GM23338 (cell line): ENCODE data around the gene AXIN1. TPM values are rescaled to one million over a fixed set of nuclear protein-coding genes. Genes with fewer than 3 reads are reported as not detected.

ENCODE experiments used
- ATAC-seq: fragments of 200-7000 bp; cut with Tn5 transposase; 3 replicates; pipeline ENCODE4 v1.9.1; 2020
- DNase-seq: peaks from one replicate; pipeline ENCODE4 v3.0.0-alpha.2; 2015; ENCODE audit warnings: low spot score
- H2AFZ ChIP-seq: fragments of 200-600 bp; sonication (generic); 2 replicates; pipeline ENCODE4 v1.8.0; 2016; ENCODE audit warnings: antibody characterized with exemption, mild to moderate bottlenecking, moderate library complexity
- H3F3A ChIP-seq: fragments of 200-600 bp; sonication (generic); replicated peaks from 2 replicates; pipeline ENCODE4 v1.8.0; 2017; ENCODE audit warnings: antibody characterized with exemption, mixed run types, low read depth
- H3K27ac ChIP-seq: fragments of 200-600 bp; sonication (generic); 2 replicates; pipeline ENCODE4 v1.6.1; 2016; ENCODE audit warnings: low read depth
- H3K27me3 ChIP-seq: fragments of 200-600 bp; sonication (generic); 2 replicates; pipeline ENCODE4 v1.8.0; 2016; ENCODE audit warnings: mild to moderate bottlenecking, mixed run types, moderate library complexity; ENCODE audit not compliant: insufficient read depth
- H3K36me3 ChIP-seq: fragments of 200-600 bp; sonication (generic); 2 replicates; pipeline ENCODE4 v1.8.0; 2016; ENCODE audit warnings: mild to moderate bottlenecking; ENCODE audit not compliant: insufficient read depth
- H3K4me1 ChIP-seq: fragments of 200-600 bp; sonication (generic); 2 replicates; pipeline ENCODE4 v1.8.0; 2016; ENCODE audit warnings: mild to moderate bottlenecking, moderate library complexity; ENCODE audit not compliant: insufficient read depth
- H3K4me2 ChIP-seq: fragments of 200-600 bp; sonication (generic); 2 replicates; pipeline ENCODE4 v1.7.1; 2017; ENCODE audit warnings: mixed run types
- H3K4me3 ChIP-seq: fragments of 200-600 bp; sonication (generic); 2 replicates; pipeline ENCODE4 v1.6.1; 2016; ENCODE audit warnings: mixed run types
- H3K79me2 ChIP-seq: fragments of 200-600 bp; sonication (generic); replicated peaks from 2 replicates; pipeline ENCODE4 v1.8.0; 2017; ENCODE audit warnings: mild to moderate bottlenecking; ENCODE audit not compliant: insufficient read depth
- H3K9me2 ChIP-seq: fragments of 200-600 bp; sonication (generic); 2 replicates; pipeline ENCODE4 v1.8.0; 2017; ENCODE audit not compliant: insufficient read depth
- H4K20me1 ChIP-seq: fragments of 200-600 bp; sonication (generic); replicated peaks from 2 replicates; pipeline ENCODE4 v1.8.0; 2017; ENCODE audit warnings: mild to moderate bottlenecking; ENCODE audit not compliant: insufficient read depth
- H3K27ac Mint-ChIP-seq: 2 replicates; pipeline ENCODE4 v1.8.0; 2020; ENCODE audit warnings: inconsistent platforms, mild to moderate bottlenecking, moderate library complexity, mixed read lengths
- H3K27me3 Mint-ChIP-seq: 3 replicates; pipeline ENCODE4 v1.8.0; 2022; ENCODE audit warnings: low read depth, mild to moderate bottlenecking, moderate library complexity, mixed read lengths, inconsistent platforms; ENCODE audit not compliant: insufficient read depth, poor library complexity
- H3K36me3 Mint-ChIP-seq: 3 replicates; pipeline ENCODE4 v1.8.0; 2021; ENCODE audit warnings: low read depth, mild to moderate bottlenecking, inconsistent platforms, moderate library complexity, mixed read lengths
- H3K4me1 Mint-ChIP-seq: 3 replicates; pipeline ENCODE4 v1.8.0; 2020; ENCODE audit warnings: mild to moderate bottlenecking, inconsistent platforms, mixed read lengths
- H3K4me3 Mint-ChIP-seq: 3 replicates; pipeline ENCODE4 v1.8.0; 2021; ENCODE audit warnings: moderate library complexity, mild to moderate bottlenecking, inconsistent platforms, mixed read lengths
- H3K9me3 Mint-ChIP-seq: 3 replicates; pipeline ENCODE4 v1.8.0; 2020; ENCODE audit warnings: moderate library complexity, mild to moderate bottlenecking, inconsistent platforms, mixed read lengths
- CREB1 ChIP-seq: fragments of 250-450 bp; sonication (Bioruptor Pico); IDR thresholded peaks from 2 replicates; pipeline ENCODE4 v1.5.0; 2020; ENCODE audit warnings: low read depth, mild to moderate bottlenecking, moderate library complexity
- EZH2 ChIP-seq: fragments of 200-600 bp; sonication (generic); IDR thresholded peaks from one replicate; pipeline ENCODE4 v1.8.0; 2017; ENCODE audit warnings: antibody characterized with exemption, mild to moderate bottlenecking, low read depth; ENCODE audit not compliant: unreplicated experiment
- EZH2phosphoT487 ChIP-seq: fragments of 200-600 bp; sonication (generic); IDR thresholded peaks from one replicate; pipeline ENCODE4 v1.8.1; 2018; ENCODE audit warnings: antibody characterized with exemption; ENCODE audit not compliant: unreplicated experiment
- JUNB ChIP-seq: IDR thresholded peaks from one replicate; pipeline ENCODE4 v1.6.1; 2016; ENCODE audit warnings: antibody characterized with exemption; ENCODE audit not compliant: unreplicated experiment
- NANOG ChIP-seq: IDR thresholded peaks from 2 replicates; pipeline ENCODE4 v1.6.1; 2016; ENCODE audit warnings: antibody characterized with exemption, borderline replicate concordance
- POLR2AphosphoS5 ChIP-seq: IDR thresholded peaks from 2 replicates; pipeline ENCODE4 v1.6.1; 2016; ENCODE audit warnings: antibody characterized with exemption, low read depth
- STAT1 ChIP-seq: IDR thresholded peaks from one replicate; pipeline ENCODE4 v1.6.1; 2016; ENCODE audit warnings: antibody characterized with exemption; ENCODE audit not compliant: unreplicated experiment
- ZNF114 ChIP-seq: fragments of 250-450 bp; sonication (Bioruptor Pico); IDR thresholded peaks from 2 replicates; pipeline ENCODE4 v1.5.0; 2020; ENCODE audit warnings: mild to moderate bottlenecking, moderate library complexity
- ZNF331 ChIP-seq: fragments of 250-450 bp; sonication (Bioruptor Pico); IDR thresholded peaks from 2 replicates; pipeline ENCODE4 v1.5.0; 2020; ENCODE audit warnings: low read depth, mild to moderate bottlenecking, moderate library complexity
- polyA plus RNA-seq: library from polyadenylated mRNA; unstranded; fragments of >200 nt; fragmentation: Nextera tagmentation; extraction: Ambion mirVana; gene quantifications from 2 replicates; pipeline ENCODE4 v1.2.1, GENCODE V29; 2016
- total RNA-seq: library from RNA; depleted of rRNA; stranded (reverse); fragments of >200 nt; shearing (Covaris generic); gene quantifications from 2 replicates; pipeline ENCODE4 v1.2.3, GENCODE V29; 2014
- TF ChIP-seq, protein P1 (sequence below), 2 experiments: fragments of 200-600 bp in 1 of 2; sonication (generic) in 1 of 2; conservative IDR thresholded peaks; 2 replicates each; pipeline versions ENCODE4 v1.5.1 to v1.6.1; 2016 to 2017; ENCODE audit warnings: antibody characterized with exemption in 2 of 2, low read depth in 2 of 2, mild to moderate bottlenecking in 2 of 2, moderate library complexity in 1 of 2
- TF ChIP-seq, protein P2 (sequence below): IDR thresholded peaks from one replicate; pipeline ENCODE4 v1.6.1; 2018; ENCODE audit warnings: antibody characterized with exemption; ENCODE audit not compliant: unreplicated experiment
- TF ChIP-seq, protein P3 (sequence below): IDR thresholded peaks from 2 replicates; pipeline ENCODE4 v1.6.1; 2016; ENCODE audit warnings: antibody characterized with exemption
- TF ChIP-seq, protein P4 (sequence below): fragments of 250-450 bp; sonication (Bioruptor Pico); IDR thresholded peaks from 2 replicates; pipeline ENCODE4 v1.5.0; 2020; ENCODE audit warnings: mild to moderate bottlenecking, moderate library complexity

AXIN1 gene
- total and polyA plus RNA-seq, 2 experiments from 2014 or later, result 14.3 to 54.5 TPM

DNA sequence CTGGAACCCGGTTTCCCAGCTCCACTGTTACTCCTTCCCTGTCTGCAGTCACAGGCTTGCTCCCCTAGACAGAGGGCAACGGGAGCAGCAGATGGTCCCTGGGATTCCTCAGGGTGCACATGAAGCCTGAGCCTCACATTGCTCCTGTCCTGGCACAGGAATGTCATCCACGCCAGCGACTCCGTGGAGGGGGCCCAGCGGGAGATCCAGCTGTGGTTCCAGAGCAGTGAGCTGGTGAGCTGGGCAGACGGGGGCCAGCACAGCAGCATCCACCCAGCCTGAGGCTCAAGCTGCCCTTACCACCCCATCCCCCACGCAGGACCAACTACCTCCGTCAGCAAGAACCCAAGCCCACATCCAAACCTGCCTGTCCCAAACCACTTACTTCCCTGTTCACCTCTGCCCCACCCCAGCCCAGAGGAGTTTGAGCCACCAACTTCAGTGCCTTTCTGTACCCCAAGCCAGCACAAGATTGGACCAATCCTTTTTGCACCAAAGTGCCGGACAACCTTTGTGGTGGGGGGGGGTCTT is 47.6 kb upstream of the AXIN1 start:
- H3K9me3 Mint-ChIP-seq, result peaks cover 5% of the 10 kb centered on the region; the same call in 2 of the 3 replicates
- Histone ChIP-seq H3K4me2 (peak overlapping the region; percentile 90), H3K9me2 (no peaks in the 10 kb centered on the region), H3K27me3 (no peaks in the 10 kb centered on the region), H3K4me1 (peaks cover 20% of the 10 kb centered on the region), H3K27ac (peak overlapping the region; percentile 81), H3F3A (peaks cover 37% of the 10 kb centered on the region), H3K4me3 (peak overlapping the region; percentile 90), H3K79me2 (peaks cover 5% of the 10 kb centered on the region; the same call in 1 of the 2 replicates), H2AFZ (no peak overlapping the region), H4K20me1 (no peaks in the 10 kb centered on the region; the same call in 1 of the 2 replicates), H3K36me3 (no peaks in the 10 kb centered on the region; the same call in 1 of the 2 replicates)
- no peak overlapping the region for H3K27ac Mint-ChIP-seq
- H3K36me3 Mint-ChIP-seq, result peaks cover 22% of the 10 kb centered on the region
- peak; percentile 36 for DNase-seq
- H3K27me3 Mint-ChIP-seq, result peaks cover 28% of the 10 kb centered on the region
- H3K4me1 Mint-ChIP-seq, result peaks cover 29% of the 10 kb centered on the region
- H3K4me3 Mint-ChIP-seq, result peak overlapping the region; percentile 81
- ATAC-seq, result no peak
- TF ChIP-seq NANOG (no peak), CREB1 (CRISPR knock-in tag) (no peak), ZNF331 (CRISPR knock-in tag) (no peak), POLR2AphosphoS5 (no peak), EZH2 (no peak), EZH2phosphoT487 (no peak), ZNF114 (CRISPR knock-in tag) (no peak), STAT1 (no peak), JUNB (no peak)
- TF ChIP-seq, protein P1, sequence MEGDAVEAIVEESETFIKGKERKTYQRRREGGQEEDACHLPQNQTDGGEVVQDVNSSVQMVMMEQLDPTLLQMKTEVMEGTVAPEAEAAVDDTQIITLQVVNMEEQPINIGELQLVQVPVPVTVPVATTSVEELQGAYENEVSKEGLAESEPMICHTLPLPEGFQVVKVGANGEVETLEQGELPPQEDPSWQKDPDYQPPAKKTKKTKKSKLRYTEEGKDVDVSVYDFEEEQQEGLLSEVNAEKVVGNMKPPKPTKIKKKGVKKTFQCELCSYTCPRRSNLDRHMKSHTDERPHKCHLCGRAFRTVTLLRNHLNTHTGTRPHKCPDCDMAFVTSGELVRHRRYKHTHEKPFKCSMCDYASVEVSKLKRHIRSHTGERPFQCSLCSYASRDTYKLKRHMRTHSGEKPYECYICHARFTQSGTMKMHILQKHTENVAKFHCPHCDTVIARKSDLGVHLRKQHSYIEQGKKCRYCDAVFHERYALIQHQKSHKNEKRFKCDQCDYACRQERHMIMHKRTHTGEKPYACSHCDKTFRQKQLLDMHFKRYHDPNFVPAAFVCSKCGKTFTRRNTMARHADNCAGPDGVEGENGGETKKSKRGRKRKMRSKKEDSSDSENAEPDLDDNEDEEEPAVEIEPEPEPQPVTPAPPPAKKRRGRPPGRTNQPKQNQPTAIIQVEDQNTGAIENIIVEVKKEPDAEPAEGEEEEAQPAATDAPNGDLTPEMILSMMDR (conservative IDR thresholded peaks at IDR 0.05; ENCODE audit: low read depth in 2 of 2), result no peak
- TF ChIP-seq, protein P2, sequence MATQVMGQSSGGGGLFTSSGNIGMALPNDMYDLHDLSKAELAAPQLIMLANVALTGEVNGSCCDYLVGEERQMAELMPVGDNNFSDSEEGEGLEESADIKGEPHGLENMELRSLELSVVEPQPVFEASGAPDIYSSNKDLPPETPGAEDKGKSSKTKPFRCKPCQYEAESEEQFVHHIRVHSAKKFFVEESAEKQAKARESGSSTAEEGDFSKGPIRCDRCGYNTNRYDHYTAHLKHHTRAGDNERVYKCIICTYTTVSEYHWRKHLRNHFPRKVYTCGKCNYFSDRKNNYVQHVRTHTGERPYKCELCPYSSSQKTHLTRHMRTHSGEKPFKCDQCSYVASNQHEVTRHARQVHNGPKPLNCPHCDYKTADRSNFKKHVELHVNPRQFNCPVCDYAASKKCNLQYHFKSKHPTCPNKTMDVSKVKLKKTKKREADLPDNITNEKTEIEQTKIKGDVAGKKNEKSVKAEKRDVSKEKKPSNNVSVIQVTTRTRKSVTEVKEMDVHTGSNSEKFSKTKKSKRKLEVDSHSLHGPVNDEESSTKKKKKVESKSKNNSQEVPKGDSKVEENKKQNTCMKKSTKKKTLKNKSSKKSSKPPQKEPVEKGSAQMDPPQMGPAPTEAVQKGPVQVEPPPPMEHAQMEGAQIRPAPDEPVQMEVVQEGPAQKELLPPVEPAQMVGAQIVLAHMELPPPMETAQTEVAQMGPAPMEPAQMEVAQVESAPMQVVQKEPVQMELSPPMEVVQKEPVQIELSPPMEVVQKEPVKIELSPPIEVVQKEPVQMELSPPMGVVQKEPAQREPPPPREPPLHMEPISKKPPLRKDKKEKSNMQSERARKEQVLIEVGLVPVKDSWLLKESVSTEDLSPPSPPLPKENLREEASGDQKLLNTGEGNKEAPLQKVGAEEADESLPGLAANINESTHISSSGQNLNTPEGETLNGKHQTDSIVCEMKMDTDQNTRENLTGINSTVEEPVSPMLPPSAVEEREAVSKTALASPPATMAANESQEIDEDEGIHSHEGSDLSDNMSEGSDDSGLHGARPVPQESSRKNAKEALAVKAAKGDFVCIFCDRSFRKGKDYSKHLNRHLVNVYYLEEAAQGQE, result no peak
- TF ChIP-seq, protein P3, sequence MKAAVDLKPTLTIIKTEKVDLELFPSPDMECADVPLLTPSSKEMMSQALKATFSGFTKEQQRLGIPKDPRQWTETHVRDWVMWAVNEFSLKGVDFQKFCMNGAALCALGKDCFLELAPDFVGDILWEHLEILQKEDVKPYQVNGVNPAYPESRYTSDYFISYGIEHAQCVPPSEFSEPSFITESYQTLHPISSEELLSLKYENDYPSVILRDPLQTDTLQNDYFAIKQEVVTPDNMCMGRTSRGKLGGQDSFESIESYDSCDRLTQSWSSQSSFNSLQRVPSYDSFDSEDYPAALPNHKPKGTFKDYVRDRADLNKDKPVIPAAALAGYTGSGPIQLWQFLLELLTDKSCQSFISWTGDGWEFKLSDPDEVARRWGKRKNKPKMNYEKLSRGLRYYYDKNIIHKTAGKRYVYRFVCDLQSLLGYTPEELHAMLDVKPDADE, result no peak
- TF ChIP-seq, protein P4, sequence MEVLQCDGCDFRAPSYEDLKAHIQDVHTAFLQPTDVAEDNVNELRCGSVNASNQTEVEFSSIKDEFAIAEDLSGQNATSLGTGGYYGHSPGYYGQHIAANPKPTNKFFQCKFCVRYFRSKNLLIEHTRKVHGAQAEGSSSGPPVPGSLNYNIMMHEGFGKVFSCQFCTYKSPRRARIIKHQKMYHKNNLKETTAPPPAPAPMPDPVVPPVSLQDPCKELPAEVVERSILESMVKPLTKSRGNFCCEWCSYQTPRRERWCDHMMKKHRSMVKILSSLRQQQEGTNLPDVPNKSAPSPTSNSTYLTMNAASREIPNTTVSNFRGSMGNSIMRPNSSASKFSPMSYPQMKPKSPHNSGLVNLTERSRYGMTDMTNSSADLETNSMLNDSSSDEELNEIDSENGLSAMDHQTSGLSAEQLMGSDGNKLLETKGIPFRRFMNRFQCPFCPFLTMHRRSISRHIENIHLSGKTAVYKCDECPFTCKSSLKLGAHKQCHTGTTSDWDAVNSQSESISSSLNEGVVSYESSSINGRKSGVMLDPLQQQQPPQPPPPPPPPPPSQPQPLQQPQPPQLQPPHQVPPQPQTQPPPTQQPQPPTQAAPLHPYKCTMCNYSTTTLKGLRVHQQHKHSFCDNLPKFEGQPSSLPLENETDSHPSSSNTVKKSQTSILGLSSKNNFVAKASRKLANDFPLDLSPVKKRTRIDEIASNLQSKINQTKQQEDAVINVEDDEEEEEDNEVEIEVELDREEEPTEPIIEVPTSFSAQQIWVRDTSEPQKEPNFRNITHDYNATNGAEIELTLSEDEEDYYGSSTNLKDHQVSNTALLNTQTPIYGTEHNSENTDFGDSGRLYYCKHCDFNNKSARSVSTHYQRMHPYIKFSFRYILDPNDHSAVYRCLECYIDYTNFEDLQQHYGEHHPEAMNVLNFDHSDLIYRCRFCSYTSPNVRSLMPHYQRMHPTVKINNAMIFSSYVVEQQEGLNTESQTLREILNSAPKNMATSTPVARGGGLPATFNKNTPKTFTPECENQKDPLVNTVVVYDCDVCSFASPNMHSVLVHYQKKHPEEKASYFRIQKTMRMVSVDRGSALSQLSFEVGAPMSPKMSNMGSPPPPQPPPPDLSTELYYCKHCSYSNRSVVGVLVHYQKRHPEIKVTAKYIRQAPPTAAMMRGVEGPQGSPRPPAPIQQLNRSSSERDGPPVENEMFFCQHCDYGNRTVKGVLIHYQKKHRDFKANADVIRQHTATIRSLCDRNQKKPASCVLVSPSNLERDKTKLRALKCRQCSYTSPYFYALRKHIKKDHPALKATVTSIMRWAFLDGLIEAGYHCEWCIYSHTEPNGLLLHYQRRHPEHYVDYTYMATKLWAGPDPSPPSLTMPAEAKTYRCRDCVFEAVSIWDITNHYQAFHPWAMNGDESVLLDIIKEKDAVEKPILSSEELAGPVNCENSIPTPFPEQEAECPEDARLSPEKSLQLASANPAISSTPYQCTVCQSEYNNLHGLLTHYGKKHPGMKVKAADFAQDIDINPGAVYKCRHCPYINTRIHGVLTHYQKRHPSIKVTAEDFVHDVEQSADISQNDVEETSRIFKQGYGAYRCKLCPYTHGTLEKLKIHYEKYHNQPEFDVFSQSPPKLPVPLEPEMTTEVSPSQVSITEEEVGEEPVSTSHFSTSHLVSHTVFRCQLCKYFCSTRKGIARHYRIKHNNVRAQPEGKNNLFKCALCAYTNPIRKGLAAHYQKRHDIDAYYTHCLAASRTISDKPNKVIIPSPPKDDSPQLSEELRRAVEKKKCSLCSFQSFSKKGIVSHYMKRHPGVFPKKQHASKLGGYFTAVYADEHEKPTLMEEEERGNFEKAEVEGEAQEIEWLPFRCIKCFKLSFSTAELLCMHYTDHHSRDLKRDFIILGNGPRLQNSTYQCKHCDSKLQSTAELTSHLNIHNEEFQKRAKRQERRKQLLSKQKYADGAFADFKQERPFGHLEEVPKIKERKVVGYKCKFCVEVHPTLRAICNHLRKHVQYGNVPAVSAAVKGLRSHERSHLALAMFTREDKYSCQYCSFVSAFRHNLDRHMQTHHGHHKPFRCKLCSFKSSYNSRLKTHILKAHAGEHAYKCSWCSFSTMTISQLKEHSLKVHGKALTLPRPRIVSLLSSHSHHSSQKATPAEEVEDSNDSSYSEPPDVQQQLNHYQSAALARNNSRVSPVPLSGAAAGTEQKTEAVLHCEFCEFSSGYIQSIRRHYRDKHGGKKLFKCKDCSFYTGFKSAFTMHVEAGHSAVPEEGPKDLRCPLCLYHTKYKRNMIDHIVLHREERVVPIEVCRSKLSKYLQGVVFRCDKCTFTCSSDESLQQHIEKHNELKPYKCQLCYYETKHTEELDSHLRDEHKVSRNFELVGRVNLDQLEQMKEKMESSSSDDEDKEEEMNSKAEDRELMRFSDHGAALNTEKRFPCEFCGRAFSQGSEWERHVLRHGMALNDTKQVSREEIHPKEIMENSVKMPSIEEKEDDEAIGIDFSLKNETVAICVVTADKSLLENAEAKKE, result no peak
